ENCODE data around the gene ZNF763.
"Not testable (repeated sequence)": the region's sequence is repeated elsewhere in the genome, so short reads cannot be mapped to it uniquely, and the experiment has no call there.

The ZNF763 gene

GRCh38 chr19:11987405-11988281 is 22.8 kb downstream of the ZNF763 start:
- H3K27me3 ChIP-seq (ENCODE audit: insufficient read depth, low read length, poor library complexity) = no peaks in the 10 kb centered on the region
- peak overlapping the region; percentile 90 to 95 for H3K4me3 ChIP-seq (ENCODE audit: low read depth in 1 of 2, low read length in 2 of 2)
- peaks cover 48% of the 10 kb centered on the region for H3K79me2 ChIP-seq (ENCODE audit: insufficient read depth, low read length)
- DNase-seq = peak; percentile 98
- H3K9me3 ChIP-seq (ENCODE audit: insufficient read depth, low read length, severe bottlenecking) = no peaks in the 10 kb centered on the region
- no peak for TF ChIP-seq EZH2 (IDR thresholded peaks at IDR 0.05; ENCODE audit: borderline replicate concordance, low read depth, low read length, severe bottlenecking)
- peak overlapping the region; percentile 95 for H3K27ac ChIP-seq (ENCODE audit: low read length)
- H3K4me1 ChIP-seq (ENCODE audit: insufficient read depth, low read length) = peaks cover 37% of the 10 kb centered on the region
- peak overlapping the region; percentile 92 for H3K4me2 ChIP-seq (ENCODE audit: insufficient read depth, low read length)
- peak; percentile 96 for ATAC-seq (ENCODE audit: insufficient read depth, low read depth)
- H3K36me3 ChIP-seq (ENCODE audit: insufficient read depth, low read length) = peaks cover 18% of the 10 kb centered on the region
- H4K20me1 ChIP-seq (ENCODE audit: insufficient read depth, low read length) = peaks cover 27% of the 10 kb centered on the region; the same call in 1 of the 2 replicates
- H3K9ac ChIP-seq (ENCODE audit: low read depth, low read length) = peak overlapping the region; percentile 89
- peak overlapping the region; percentile 96 for H2AFZ ChIP-seq (ENCODE audit: low read depth, low read length)

- peak overlapping the region; percentile 89 for H3K9ac ChIP-seq (ENCODE audit: low read depth, low read length)
- H3K4me2 ChIP-seq (ENCODE audit: insufficient read depth, low read length) = peak overlapping the region; percentile 92
- H3K27ac ChIP-seq (ENCODE audit: low read length) = peak overlapping the region; percentile 95; the same call in 1 of the 2 replicates
- H2AFZ ChIP-seq (ENCODE audit: low read depth, low read length) = no peak overlapping the region
- H4K20me1 ChIP-seq (ENCODE audit: insufficient read depth, low read length) = peaks cover 30% of the 10 kb centered on the region; the same call in 1 of the 2 replicates
- no peaks in the 10 kb centered on the region for H3K27me3 ChIP-seq (ENCODE audit: insufficient read depth, low read length, poor library complexity)
- H3K79me2 ChIP-seq (ENCODE audit: insufficient read depth, low read length) = peaks cover 63% of the 10 kb centered on the region
- ATAC-seq (ENCODE audit: insufficient read depth, low read depth) (no peak), DNase-seq (no peak)
- H3K4me3 ChIP-seq (ENCODE audit: low read depth in 1 of 2, low read length in 2 of 2) = peak overlapping the region; percentile 90 to 95; a peak in 3 of 4 replicates
- TF ChIP-seq EZH2 (IDR thresholded peaks at IDR 0.05; ENCODE audit: borderline replicate concordance, low read depth, low read length, severe bottlenecking) = no peak
- peaks cover 19% of the 10 kb centered on the region for H3K36me3 ChIP-seq (ENCODE audit: insufficient read depth, low read length)
- peaks cover 37% of the 10 kb centered on the region for H3K4me1 ChIP-seq (ENCODE audit: insufficient read depth, low read length)
- H3K9me3 ChIP-seq (ENCODE audit: insufficient read depth, low read length, severe bottlenecking) = no peaks in the 10 kb centered on the region
Measured at GRCh38 chr19:11989112-11989456, 24.2 kb downstream of the ZNF763 start.

GRCh38 chr19:11991921-11992320 is 27.1 kb downstream of the ZNF763 start:
- peaks cover 28% of the 10 kb centered on the region for H3K36me3 ChIP-seq (ENCODE audit: insufficient read depth, low read length)
- peaks cover 90% of the 10 kb centered on the region for H3K79me2 ChIP-seq (ENCODE audit: insufficient read depth, low read length)
- H3K27me3 ChIP-seq (ENCODE audit: insufficient read depth, low read length, poor library complexity); H3K27ac ChIP-seq (ENCODE audit: low read length); H3K4me2 ChIP-seq (ENCODE audit: insufficient read depth, low read length); H3K4me3 ChIP-seq (ENCODE audit: low read depth in 1 of 2, low read length in 2 of 2); H3K9me3 ChIP-seq (ENCODE audit: insufficient read depth, low read length, severe bottlenecking); ATAC-seq (ENCODE audit: insufficient read depth, low read depth); H3K9ac ChIP-seq (ENCODE audit: low read depth, low read length); H2AFZ ChIP-seq (ENCODE audit: low read depth, low read length); DNase-seq: not testable (repeated sequence)
- H4K20me1 ChIP-seq (ENCODE audit: insufficient read depth, low read length) = peaks cover 35% of the 10 kb centered on the region
- H3K4me1 ChIP-seq (ENCODE audit: insufficient read depth, low read length) = peaks cover 35% of the 10 kb centered on the region

GRCh38 chr19:11995174-11995573 is 30.3 kb downstream of the ZNF763 start:
- H3K9me3 ChIP-seq (ENCODE audit: insufficient read depth, low read length, severe bottlenecking) = no peaks in the 10 kb centered on the region
- H3K36me3 ChIP-seq (ENCODE audit: insufficient read depth, low read length) = peaks cover 40% of the 10 kb centered on the region
- no peak overlapping the region for H3K4me3 ChIP-seq (ENCODE audit: low read depth in 1 of 2, low read length in 2 of 2)
- no peak overlapping the region for H2AFZ ChIP-seq (ENCODE audit: low read depth, low read length)
- H3K9ac ChIP-seq (ENCODE audit: low read depth, low read length) = no peak overlapping the region
- ATAC-seq (ENCODE audit: insufficient read depth, low read depth) (peak; percentile 58; the same call in 2 of the 3 replicates), DNase-seq (peak; percentile 18)
- H3K27me3 ChIP-seq (ENCODE audit: insufficient read depth, low read length, poor library complexity) = no peaks in the 10 kb centered on the region
- peaks cover 34% of the 10 kb centered on the region for H4K20me1 ChIP-seq (ENCODE audit: insufficient read depth, low read length)
- no peak overlapping the region for H3K27ac ChIP-seq (ENCODE audit: low read length)
- no peak overlapping the region for H3K4me2 ChIP-seq (ENCODE audit: insufficient read depth, low read length)
- peaks cover 97% of the 10 kb centered on the region for H3K79me2 ChIP-seq (ENCODE audit: insufficient read depth, low read length)
- peaks cover 15% of the 10 kb centered on the region for H3K4me1 ChIP-seq (ENCODE audit: insufficient read depth, low read length)
- TF ChIP-seq CTCF (IDR thresholded peaks at IDR 0.05; ENCODE audit: borderline replicate concordance, extremely low read depth, low read length, poor library complexity, severe bottlenecking) = no peak
- TF ChIP-seq EZH2 (IDR thresholded peaks at IDR 0.05; ENCODE audit: borderline replicate concordance, low read depth, low read length, severe bottlenecking) = no peak

Data from DND-41 (cell line).